HuH-7 (cell line): ENCODE data around the gene BANP.
A peak's percentile ranks its signal among the peaks of the same experiment; 100 is the strongest.
"Not testable (repeated sequence)": the region's sequence is repeated elsewhere in the genome, so short reads cannot be mapped to it uniquely, and the experiment has no call there.

ENCODE experiments used
- DNase-seq: peaks from one replicate; pipeline ENCODE4 v3.0.0; 2011; ENCODE audit warnings: low spot score

The BANP gene

GRCh38 chr16:88016386-88016785 is 65.2 kb downstream of the BANP start:
- DNase-seq, result not testable (repeated sequence)

GRCh38 chr16:88016964-88017363 is 65.7 kb downstream of the BANP start:
- no peak for DNase-seq

GRCh38 chr16:88017587-88018101 is 66.4 kb downstream of the BANP start:
- no peak for DNase-seq

- not testable (repeated sequence) for DNase-seq
These were observed 67.1 kb downstream of the BANP start for GRCh38 chr16:88018382-88018781.

- DNase-seq, result not testable (repeated sequence)
These were observed 68.0 kb downstream of the BANP start for GRCh38 chr16:88019041-88019820.

- no peak for DNase-seq
These were observed 68.7 kb downstream of the BANP start for GRCh38 chr16:88019821-88020515.

GRCh38 chr16:88020516-88020885 is 69.3 kb downstream of the BANP start:
- DNase-seq, result no peak

- not testable (repeated sequence) for DNase-seq
These were observed 70.1 kb downstream of the BANP start for GRCh38 chr16:88021041-88021970.

GRCh38 chr16:88022076-88023042 is 71.1 kb downstream of the BANP start:
- DNase-seq, result no peak

- no peak for DNase-seq
These were observed 72.1 kb downstream of the BANP start for GRCh38 chr16:88023366-88023765.

GRCh38 chr16:88023786-88024185 is 72.6 kb downstream of the BANP start:
- DNase-seq, result no peak

GRCh38 chr16:88024491-88025085 is 73.4 kb downstream of the BANP start:
- peak; percentile 80 for DNase-seq

- not testable (repeated sequence) for DNase-seq
These were observed 73.9 kb downstream of the BANP start for GRCh38 chr16:88025086-88025492.

- not testable (repeated sequence) for DNase-seq
These were observed 74.8 kb downstream of the BANP start for GRCh38 chr16:88025828-88026555.

GRCh38 chr16:88026964-88027938 is 76.0 kb downstream of the BANP start:
- DNase-seq, result no peak

GRCh38 chr16:88028177-88028930 is 77.1 kb downstream of the BANP start:
- DNase-seq, result not testable (repeated sequence)

- DNase-seq, result no peak
These were observed 79.3 kb downstream of the BANP start for GRCh38 chr16:88030498-88030897.

GRCh38 chr16:88030961-88031360 is 79.7 kb downstream of the BANP start:
- DNase-seq, result not testable (repeated sequence)
